Neuronal stem cell (in vitro differentiated cells): ENCODE results near the gene GHITM.

Experiments
- DNase-seq: peaks from one replicate; pipeline ENCODE4 v3.0.0-alpha.2; 2013; ENCODE audit warnings: low spot score
- H2AFZ ChIP-seq: one replicate; pipeline ENCODE4 v1.6.1; 2013; ENCODE audit warnings: mild to moderate bottlenecking, low read length, inconsistent platforms
- H2AK5ac ChIP-seq: 2 replicates; pipeline ENCODE4 v1.6.1; 2013; ENCODE audit warnings: low read depth, mild to moderate bottlenecking, inconsistent platforms, low read length, moderate library complexity, mixed read lengths
- H2BK120ac ChIP-seq: 2 replicates; pipeline ENCODE4 v1.6.1; 2013; ENCODE audit warnings: low read depth, mild to moderate bottlenecking, inconsistent platforms, low read length, moderate library complexity, mixed read lengths
- H2BK12ac ChIP-seq: one replicate; pipeline ENCODE4 v1.6.1; 2013; ENCODE audit warnings: low read length, inconsistent platforms
- H2BK15ac ChIP-seq: 2 replicates; pipeline ENCODE4 v1.6.1; 2013; ENCODE audit warnings: mild to moderate bottlenecking, low read length, inconsistent platforms, mixed read lengths
- H2BK5ac ChIP-seq: one replicate; pipeline ENCODE4 v1.6.1; 2013; ENCODE audit warnings: inconsistent platforms, mild to moderate bottlenecking, low read length, moderate library complexity
- H3K14ac ChIP-seq: one replicate; pipeline ENCODE4 v1.6.1; 2013; ENCODE audit warnings: low read length, inconsistent platforms
- H3K18ac ChIP-seq: 2 replicates; pipeline ENCODE4 v1.6.1; 2013; ENCODE audit warnings: low read length, inconsistent platforms
- H3K23ac ChIP-seq: 2 replicates; pipeline ENCODE4 v1.6.1; 2013; ENCODE audit warnings: low read depth, mild to moderate bottlenecking, mixed read lengths, low read length, inconsistent platforms; ENCODE audit not compliant: poor library complexity
- H3K27ac ChIP-seq: replicated peaks from 3 replicates; pipeline ENCODE4 v1.5.1; 2013; ENCODE audit warnings: low read length, inconsistent platforms
- H3K27me3 ChIP-seq, 3 experiments: 2 replicates each; pipeline ENCODE4 v1.6.1; 2013; ENCODE audit warnings: low read length in 3 of 3, mild to moderate bottlenecking in 2 of 3, inconsistent platforms in 1 of 3, low read depth in 1 of 3, mixed read lengths in 1 of 3, moderate library complexity in 1 of 3; ENCODE audit not compliant: control insufficient read depth in 3 of 3, insufficient read depth in 3 of 3
- H3K36me3 ChIP-seq, 2 donors: replicated peaks in 1 of 2; 2 replicates each; pipeline ENCODE4 v1.6.1; 2013; ENCODE audit warnings: low read length in 2 of 2; ENCODE audit not compliant: control insufficient read depth in 2 of 2, insufficient read depth in 2 of 2
- H3K4ac ChIP-seq: 2 replicates; pipeline ENCODE4 v1.6.1; 2013; ENCODE audit warnings: inconsistent platforms, mild to moderate bottlenecking, low read length, moderate library complexity
- H3K4me1 ChIP-seq, 2 donors: 1 replicate in 1 of 2; 2 replicates in 1 of 2; pipeline ENCODE4 v1.6.1; 2013; ENCODE audit warnings: low read length in 2 of 2, low read depth in 1 of 2; ENCODE audit not compliant: control insufficient read depth in 2 of 2, insufficient read depth in 1 of 2
- H3K4me2 ChIP-seq: one replicate; pipeline ENCODE4 v1.6.1; 2013; ENCODE audit warnings: mild to moderate bottlenecking, low read length, inconsistent platforms; ENCODE audit not compliant: insufficient read depth, poor library complexity, severe bottlenecking
- H3K4me3 ChIP-seq, 2 donors: 2 replicates each; pipeline ENCODE4 v1.5.1; 2013; ENCODE audit warnings: low read length in 2 of 2, mild to moderate bottlenecking in 2 of 2, inconsistent platforms in 1 of 2, moderate library complexity in 1 of 2
- H3K79me1 ChIP-seq: one replicate; pipeline ENCODE4 v1.6.1; 2013; ENCODE audit warnings: low read depth, mild to moderate bottlenecking, inconsistent platforms, low read length, moderate library complexity
- H3K9ac ChIP-seq: one replicate; pipeline ENCODE4 v1.6.1; 2013; ENCODE audit warnings: mild to moderate bottlenecking, low read depth, low read length, inconsistent platforms; ENCODE audit not compliant: poor library complexity
- H3K9me3 ChIP-seq, 2 donors: replicated peaks in 1 of 2; 2 replicates each; pipeline versions ENCODE3 to v1.6.1; 2013; ENCODE audit warnings: low read length in 2 of 2, mild to moderate bottlenecking in 2 of 2, inconsistent platforms in 1 of 2, low read depth in 1 of 2, mixed read lengths in 1 of 2, moderate library complexity in 1 of 2; ENCODE audit not compliant: control insufficient read depth in 2 of 2, insufficient read depth in 1 of 2
- H4K8ac ChIP-seq: one replicate; pipeline ENCODE4 v1.6.1; 2013; ENCODE audit warnings: low read depth, mild to moderate bottlenecking, inconsistent platforms, low read length, moderate library complexity
- H4K91ac ChIP-seq: one replicate; pipeline ENCODE4 v1.6.1; 2013; ENCODE audit warnings: low read length, low read depth, mild to moderate bottlenecking, inconsistent platforms; ENCODE audit not compliant: poor library complexity
- WGBS, 2 donors: extraction: QIAGEN DNeasy Blood & Tissue Kit; methylation state at CpG; one replicate each; pipeline ENCODE4 v1.1.7; 2013; ENCODE audit warnings: missing lambda C conversion rate in 2 of 2, mixed read lengths in 1 of 2; ENCODE audit not compliant: insufficient read length in 2 of 2, insufficient replicate concordance in 1 of 2; ENCODE audit errors: extremely low coverage in 2 of 2; 5-methylcytosine and 5-hydroxymethylcytosine counted together

Gene GHITM

DNA sequence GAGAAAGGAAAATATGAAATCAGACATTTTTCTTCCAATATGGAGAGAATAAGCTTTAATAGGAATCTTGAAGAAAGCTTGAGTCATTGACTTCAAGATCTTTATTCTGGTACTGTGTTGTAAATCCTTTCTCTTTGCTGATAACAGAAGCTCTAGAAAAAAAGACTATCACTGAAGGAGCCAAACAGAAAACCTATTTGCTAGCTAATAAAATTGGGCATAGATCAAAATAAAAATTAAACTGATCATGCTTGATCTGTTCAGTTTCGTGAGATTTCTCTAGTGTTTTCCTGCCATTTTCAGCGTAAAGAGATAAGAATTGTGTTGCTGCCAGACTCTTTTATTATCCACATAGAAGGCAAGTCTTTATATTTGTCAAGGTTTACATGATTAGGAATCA, 1.5 kb upstream of the GHITM start:
- Histone ChIP-seq H2AFZ (peak overlapping the region; percentile 42), H3K9me3 (no peaks in the 10 kb centered on the region), H2BK120ac (no peak overlapping the region), H3K27ac (no peak overlapping the region), H3K14ac (no peak overlapping the region), H3K4ac (no peak overlapping the region), H3K9ac (no peak overlapping the region), H3K36me3 (peaks cover 1 to 15% of the 10 kb centered on the region in 2 donors), H3K23ac (no peak overlapping the region), H2BK5ac (no peak overlapping the region), H4K8ac (no peak overlapping the region), H2AK5ac (no peak overlapping the region), H3K79me1 (peaks cover 8% of the 10 kb centered on the region), H3K4me2 (no peak overlapping the region), H3K18ac (no peak overlapping the region), H3K4me3 (no peak overlapping the region), H2BK12ac (no peak overlapping the region), H3K4me1 (peaks cover 2 to 4% of the 10 kb centered on the region in 2 donors), H3K27me3 (peaks cover 0 to 6% (median 0%) of the 10 kb centered on the region in 3 experiments), H2BK15ac (no peak overlapping the region), H4K91ac (no peak overlapping the region)
- no CpG with 5 or more reads among the region's 2 CpGs for WGBS, 2 donors
- no peak for DNase-seq

DNA sequence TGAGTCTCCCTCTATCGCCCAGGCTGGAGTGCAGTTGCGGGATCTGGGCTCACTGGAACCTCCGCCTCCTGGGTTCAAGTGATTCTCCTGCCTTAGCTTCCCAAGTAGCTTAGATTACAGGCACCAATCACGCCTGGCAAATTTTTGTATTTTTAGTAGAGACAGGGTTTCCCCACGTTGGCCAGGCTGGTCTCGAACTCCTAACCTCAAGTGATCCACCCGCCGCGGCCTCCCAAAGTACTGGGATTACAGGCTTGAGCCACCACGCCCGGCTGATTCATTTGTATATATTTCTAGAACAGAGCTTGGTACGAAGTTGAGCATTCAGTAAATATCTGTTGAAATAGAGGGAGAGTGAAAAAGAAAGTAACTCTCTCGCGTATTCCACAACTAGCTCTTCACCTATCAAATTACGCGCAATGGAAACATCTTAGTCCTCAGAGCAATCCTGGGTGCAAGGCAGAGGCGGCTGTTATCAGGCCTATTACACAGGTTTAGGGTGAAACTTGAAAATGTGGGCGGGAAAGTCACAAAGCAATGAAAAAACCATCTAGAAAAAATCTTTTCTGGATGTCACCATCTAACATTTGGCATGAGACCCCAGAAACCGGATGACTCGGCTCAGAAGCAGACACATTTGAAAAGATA, 707 bp upstream of the GHITM start:
- H3K27me3 ChIP-seq, result peaks cover 0 to 6% (median 0%) of the 10 kb centered on the region in 3 experiments
- no peak overlapping the region for H3K18ac ChIP-seq
- peak overlapping the region; percentile 92 for H2AFZ ChIP-seq
- no peak overlapping the region for H2BK120ac ChIP-seq
- no peak overlapping the region for H3K14ac ChIP-seq
- H3K36me3 ChIP-seq, result peaks cover 1 to 23% of the 10 kb centered on the region in 2 donors
- H2BK5ac ChIP-seq, result no peak overlapping the region
- no CpG with 5 or more reads among the region's 20 CpGs for WGBS, 2 donors
- H4K91ac ChIP-seq, result no peak overlapping the region
- no peak overlapping the region for H4K8ac ChIP-seq
- H3K4me2 ChIP-seq, result no peak overlapping the region
- H2AK5ac ChIP-seq, result no peak overlapping the region
- peaks cover 8% of the 10 kb centered on the region for H3K79me1 ChIP-seq
- no peak overlapping the region for H3K9ac ChIP-seq
- H2BK12ac ChIP-seq, result no peak overlapping the region
- H2BK15ac ChIP-seq, result no peak overlapping the region
- no peak overlapping the region for H3K27ac ChIP-seq
- H3K4me3 ChIP-seq, result peak overlapping the region in 1 of 2 donors; percentile 98
- no peaks in the 10 kb centered on the region for H3K9me3 ChIP-seq
- no peak for DNase-seq
- peaks cover 2 to 4% of the 10 kb centered on the region in 2 donors for H3K4me1 ChIP-seq
- no peak overlapping the region for H3K4ac ChIP-seq
- H3K23ac ChIP-seq, result no peak overlapping the region

DNA sequence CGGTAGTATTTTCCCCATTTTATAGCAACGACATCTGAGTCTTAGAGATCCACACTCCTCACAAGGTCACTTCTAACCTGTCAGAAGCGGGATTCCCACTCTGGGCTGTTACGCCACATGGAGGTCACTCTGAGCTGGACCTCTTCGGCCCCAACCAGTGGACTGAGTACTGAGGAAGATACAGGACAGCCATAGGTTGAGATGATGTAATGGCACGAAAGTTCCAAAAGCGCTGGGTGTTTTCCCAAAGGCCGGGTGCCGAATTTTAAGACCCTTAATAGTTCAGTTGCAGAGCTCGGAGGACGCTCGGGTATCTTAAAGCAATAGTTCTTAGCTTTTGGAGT, 699 bp downstream of the GHITM start:
- no peak overlapping the region for H3K23ac ChIP-seq
- peak overlapping the region; percentile 92 to 98 for H3K4me3 ChIP-seq
- no peak overlapping the region for H3K18ac ChIP-seq
- no peak overlapping the region for H2AK5ac ChIP-seq
- H2BK12ac ChIP-seq, result no peak overlapping the region
- no peak overlapping the region for H3K14ac ChIP-seq
- no peak overlapping the region for H2BK15ac ChIP-seq
- H3K9me3 ChIP-seq, result no peaks in the 10 kb centered on the region
- peak overlapping the region; percentile 90 for H2AFZ ChIP-seq
- no CpG with 5 or more reads among the region's 12 CpGs for WGBS, 2 donors
- H3K9ac ChIP-seq, result peak overlapping the region; percentile 94
- no peak overlapping the region for H4K91ac ChIP-seq
- H3K27ac ChIP-seq, result no peak overlapping the region
- H3K4me2 ChIP-seq, result peak overlapping the region; percentile 71
- H2BK5ac ChIP-seq, result no peak overlapping the region
- H4K8ac ChIP-seq, result no peak overlapping the region
- no peak overlapping the region for H3K4ac ChIP-seq
- peaks cover 8% of the 10 kb centered on the region for H3K79me1 ChIP-seq
- peaks cover 6 to 37% of the 10 kb centered on the region in 2 donors for H3K36me3 ChIP-seq
- DNase-seq, result no peak
- H2BK120ac ChIP-seq, result no peak overlapping the region
- peaks cover 2 to 4% of the 10 kb centered on the region in 2 donors for H3K4me1 ChIP-seq
- no peaks in the 10 kb centered on the region for H3K27me3 ChIP-seq

- H3K4me2 ChIP-seq, result no peak overlapping the region
- no peak overlapping the region for H3K9ac ChIP-seq
- no peak overlapping the region for H3K14ac ChIP-seq
- no peak overlapping the region for H4K91ac ChIP-seq
- no peak overlapping the region for H3K4me3 ChIP-seq
- no peak overlapping the region for H2AK5ac ChIP-seq
- H3K4ac ChIP-seq, result no peak overlapping the region
- peaks cover 29 to 97% of the 10 kb centered on the region in 2 donors for H3K36me3 ChIP-seq
- H3K23ac ChIP-seq, result no peak overlapping the region
- no peak overlapping the region for H2BK12ac ChIP-seq
- no peak overlapping the region for H3K18ac ChIP-seq
- H3K9me3 ChIP-seq, result no peaks in the 10 kb centered on the region
- H2BK5ac ChIP-seq, result no peak overlapping the region
- H2BK120ac ChIP-seq, result no peak overlapping the region
- no peak overlapping the region for H2AFZ ChIP-seq
- no peaks in the 10 kb centered on the region for H3K27me3 ChIP-seq
- H3K4me1 ChIP-seq, result no peaks in the 10 kb centered on the region
- H3K27ac ChIP-seq, result no peak overlapping the region
- H3K79me1 ChIP-seq, result no peaks in the 10 kb centered on the region
- no peak overlapping the region for H2BK15ac ChIP-seq
- DNase-seq, result no peak
- H4K8ac ChIP-seq, result no peak overlapping the region
Observed at GRCh38 chr10:84147347-84147746, 8.0 kb downstream of the GHITM start.
